ENCODE measurements around the gene RANBP17.
"Not testable (repeated sequence)": the region's sequence is repeated elsewhere in the genome, so short reads cannot be mapped to it uniquely, and the experiment has no call there.

- TF ChIP-seq POLR2A, POLR2AphosphoS5 (IDR thresholded peaks at IDR 0.05): not testable (repeated sequence)
- TF ChIP-seq, protein P1, sequence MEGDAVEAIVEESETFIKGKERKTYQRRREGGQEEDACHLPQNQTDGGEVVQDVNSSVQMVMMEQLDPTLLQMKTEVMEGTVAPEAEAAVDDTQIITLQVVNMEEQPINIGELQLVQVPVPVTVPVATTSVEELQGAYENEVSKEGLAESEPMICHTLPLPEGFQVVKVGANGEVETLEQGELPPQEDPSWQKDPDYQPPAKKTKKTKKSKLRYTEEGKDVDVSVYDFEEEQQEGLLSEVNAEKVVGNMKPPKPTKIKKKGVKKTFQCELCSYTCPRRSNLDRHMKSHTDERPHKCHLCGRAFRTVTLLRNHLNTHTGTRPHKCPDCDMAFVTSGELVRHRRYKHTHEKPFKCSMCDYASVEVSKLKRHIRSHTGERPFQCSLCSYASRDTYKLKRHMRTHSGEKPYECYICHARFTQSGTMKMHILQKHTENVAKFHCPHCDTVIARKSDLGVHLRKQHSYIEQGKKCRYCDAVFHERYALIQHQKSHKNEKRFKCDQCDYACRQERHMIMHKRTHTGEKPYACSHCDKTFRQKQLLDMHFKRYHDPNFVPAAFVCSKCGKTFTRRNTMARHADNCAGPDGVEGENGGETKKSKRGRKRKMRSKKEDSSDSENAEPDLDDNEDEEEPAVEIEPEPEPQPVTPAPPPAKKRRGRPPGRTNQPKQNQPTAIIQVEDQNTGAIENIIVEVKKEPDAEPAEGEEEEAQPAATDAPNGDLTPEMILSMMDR (IDR thresholded peaks at IDR 0.05), result not testable (repeated sequence)
Observed at GRCh38 chr5:171174960-171175359, 313.1 kb downstream of the RANBP17 start.
